Activated effector memory CD4-positive, alpha-beta T cell treated with anti-CD3 and anti-CD28 coated beads, Interleukin-2, amount 50 U/mL, for 16 hours (primary cell): ENCODE data around the gene LRMDA.

Source experiments
- DNase-seq: peaks from one replicate; pipeline ENCODE4 v3.0.0-alpha.2; 2020

The LRMDA gene

GRCh38 chr10:75649466-75649865 is 218.0 kb downstream of the LRMDA start:
- no peak for DNase-seq

GRCh38 chr10:75650648-75651047 is 219.2 kb downstream of the LRMDA start:
- DNase-seq, result no peak

GRCh38 chr10:75651417-75651816 is 220.0 kb downstream of the LRMDA start:
- DNase-seq, result no peak

- no peak for DNase-seq
These were observed 220.8 kb downstream of the LRMDA start for GRCh38 chr10:75652146-75652740.

- DNase-seq, result no peak
These were observed 222.3 kb downstream of the LRMDA start for GRCh38 chr10:75653761-75654160.

GRCh38 chr10:75654171-75654771 is 222.8 kb downstream of the LRMDA start:
- DNase-seq, result no peak

GRCh38 chr10:75654772-75655171 is 223.3 kb downstream of the LRMDA start:
- DNase-seq, result no peak

- DNase-seq, result no peak
These were observed 224.5 kb downstream of the LRMDA start for GRCh38 chr10:75655791-75656451.

GRCh38 chr10:75657351-75657750 is 225.9 kb downstream of the LRMDA start:
- no peak for DNase-seq

GRCh38 chr10:75658036-75658435 is 226.6 kb downstream of the LRMDA start:
- no peak for DNase-seq

GRCh38 chr10:75658496-75658895 is 227.1 kb downstream of the LRMDA start:
- DNase-seq, result no peak

GRCh38 chr10:75658915-75659314 is 227.5 kb downstream of the LRMDA start:
- DNase-seq, result no peak

- DNase-seq, result no peak
These were observed 229.4 kb downstream of the LRMDA start for GRCh38 chr10:75660823-75661222.

GRCh38 chr10:75662715-75663114 is 231.3 kb downstream of the LRMDA start:
- DNase-seq, result no peak

- no peak for DNase-seq
These were observed 232.7 kb downstream of the LRMDA start for GRCh38 chr10:75663947-75664664.

GRCh38 chr10:75664968-75665367 is 233.5 kb downstream of the LRMDA start:
- DNase-seq, result no peak

- DNase-seq, result no peak
These were observed 234.3 kb downstream of the LRMDA start for GRCh38 chr10:75665707-75666106.

GRCh38 chr10:75672111-75672671 is 240.8 kb downstream of the LRMDA start:
- no peak for DNase-seq

- no peak for DNase-seq
These were observed 241.4 kb downstream of the LRMDA start for GRCh38 chr10:75672842-75673241.

GRCh38 chr10:75677541-75677940 is 246.1 kb downstream of the LRMDA start:
- DNase-seq, result no peak

- no peak for DNase-seq
These were observed 247.1 kb downstream of the LRMDA start for GRCh38 chr10:75678527-75678926.

- no peak for DNase-seq
These were observed 248.1 kb downstream of the LRMDA start for GRCh38 chr10:75679536-75679935.

GRCh38 chr10:75681334-75681733 is 249.9 kb downstream of the LRMDA start:
- DNase-seq, result no peak
